GM19452 (cell line): Measurements from ENCODE around the gene ZNF777.
"Not testable (repeated sequence)": the region's sequence is repeated elsewhere in the genome, so short reads cannot be mapped to it uniquely, and the experiment has no call there.

Experiments used
- ATAC-seq: cut with Tn5 transposase; IDR thresholded peaks from one replicate; pipeline ENCODE4 v1.9.1; 2021; ENCODE audit not compliant: unreplicated experiment

ZNF777 gene

GRCh38 chr7:149420006-149420405 is 40.9 kb downstream of the ZNF777 start:
- ATAC-seq = no peak

GRCh38 chr7:149415391-149416071 is 45.3 kb downstream of the ZNF777 start:
- ATAC-seq = no peak

- no peak for ATAC-seq
Measured at GRCh38 chr7:149414745-149415390, 46.0 kb downstream of the ZNF777 start.

DNA sequence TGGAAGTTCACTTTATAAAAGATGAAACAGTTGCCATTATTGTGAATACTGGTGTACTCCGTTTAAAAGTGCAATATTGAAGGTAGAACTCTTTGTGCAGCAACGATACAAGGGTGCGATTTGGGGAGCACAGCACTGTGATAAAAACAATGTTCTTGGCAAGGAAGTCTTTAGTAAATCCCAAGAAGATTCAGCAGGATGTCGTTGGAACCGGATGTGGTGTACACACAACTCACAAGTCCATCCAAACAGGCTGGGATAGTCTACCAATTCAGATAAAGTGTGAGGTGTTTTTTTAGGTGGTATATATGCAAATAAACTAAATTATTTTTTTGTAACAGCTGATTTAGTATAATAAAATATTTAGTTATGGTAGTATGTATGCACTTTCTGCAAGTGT is 46.7 kb downstream of the ZNF777 start:
- no peak for ATAC-seq

GRCh38 chr7:149413083-149413482 is 47.8 kb downstream of the ZNF777 start:
- not testable (repeated sequence) for ATAC-seq

- ATAC-seq = no peak
Measured at GRCh38 chr7:149409895-149410294, 51.0 kb downstream of the ZNF777 start.

GRCh38 chr7:149404825-149405224 is 56.0 kb downstream of the ZNF777 start:
- no peak for ATAC-seq

GRCh38 chr7:149404396-149404795 is 56.5 kb downstream of the ZNF777 start:
- no peak for ATAC-seq

- ATAC-seq = no peak
Measured at GRCh38 chr7:149398195-149398820, 62.6 kb downstream of the ZNF777 start.

GRCh38 chr7:149397470-149398043 is 63.3 kb downstream of the ZNF777 start:
- no peak for ATAC-seq

GRCh38 chr7:149388550-149389335 is 72.1 kb downstream of the ZNF777 start:
- ATAC-seq = not testable (repeated sequence)

- not testable (repeated sequence) for ATAC-seq
Measured at GRCh38 chr7:149386514-149386913, 74.3 kb downstream of the ZNF777 start.

GRCh38 chr7:149385195-149385950 is 75.5 kb downstream of the ZNF777 start:
- no peak for ATAC-seq
